Adrenal gland (tissue), 5 donors: ENCODE results near the gene TENM4.

ENCODE experiments used
- POLR2A ChIP-seq, 2 donors: fragments of 450-650 bp; IDR thresholded peaks; one replicate each; pipeline ENCODE4 v1.6.1; 2017; ENCODE audit warnings: antibody characterized with exemption in 2 of 2, mild to moderate bottlenecking in 2 of 2, moderate library complexity in 1 of 2
- TF ChIP-seq, protein P1 (sequence below), 6 experiments: fragments of 450-650 bp in 4 of 6; fragments of 200-600 bp in 2 of 6; sonication (generic) in 1 of 6; IDR thresholded peaks; 1 replicate in 5 of 6; 2 replicates in 1 of 6; pipeline versions ENCODE4 v1.5.1 to v1.8.0; 2016 to 2021; ENCODE audit warnings: antibody characterized with exemption in 6 of 6, mild to moderate bottlenecking in 2 of 6, moderate library complexity in 1 of 6
- donor health status: DM: no; HTN: no; CAD: no.

DNA sequence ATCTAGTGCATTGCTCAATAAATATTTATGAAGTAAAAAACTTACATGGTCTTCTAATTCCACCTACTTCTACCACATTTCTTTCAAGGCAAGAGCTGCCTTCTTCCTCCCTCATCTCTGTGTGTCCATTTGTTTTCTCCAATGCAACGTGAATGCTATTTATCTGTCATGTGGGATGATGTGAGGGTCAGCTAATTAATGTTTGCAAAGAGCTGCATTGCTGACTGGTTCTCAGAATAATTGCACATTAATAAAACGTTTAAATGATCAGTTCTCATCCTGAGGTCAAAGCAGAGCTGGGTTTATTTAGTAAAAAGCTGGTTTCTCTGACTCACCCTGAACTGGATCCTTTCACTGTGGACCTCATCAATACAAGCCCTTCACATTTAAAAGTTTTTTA lies 8.7 kb downstream of the TENM4 start:
- no peak for TF ChIP-seq POLR2A (IDR thresholded peaks at IDR 0.05)
- TF ChIP-seq, protein P1, sequence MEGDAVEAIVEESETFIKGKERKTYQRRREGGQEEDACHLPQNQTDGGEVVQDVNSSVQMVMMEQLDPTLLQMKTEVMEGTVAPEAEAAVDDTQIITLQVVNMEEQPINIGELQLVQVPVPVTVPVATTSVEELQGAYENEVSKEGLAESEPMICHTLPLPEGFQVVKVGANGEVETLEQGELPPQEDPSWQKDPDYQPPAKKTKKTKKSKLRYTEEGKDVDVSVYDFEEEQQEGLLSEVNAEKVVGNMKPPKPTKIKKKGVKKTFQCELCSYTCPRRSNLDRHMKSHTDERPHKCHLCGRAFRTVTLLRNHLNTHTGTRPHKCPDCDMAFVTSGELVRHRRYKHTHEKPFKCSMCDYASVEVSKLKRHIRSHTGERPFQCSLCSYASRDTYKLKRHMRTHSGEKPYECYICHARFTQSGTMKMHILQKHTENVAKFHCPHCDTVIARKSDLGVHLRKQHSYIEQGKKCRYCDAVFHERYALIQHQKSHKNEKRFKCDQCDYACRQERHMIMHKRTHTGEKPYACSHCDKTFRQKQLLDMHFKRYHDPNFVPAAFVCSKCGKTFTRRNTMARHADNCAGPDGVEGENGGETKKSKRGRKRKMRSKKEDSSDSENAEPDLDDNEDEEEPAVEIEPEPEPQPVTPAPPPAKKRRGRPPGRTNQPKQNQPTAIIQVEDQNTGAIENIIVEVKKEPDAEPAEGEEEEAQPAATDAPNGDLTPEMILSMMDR (IDR thresholded peaks at IDR 0.05): no peak
